Ishikawa (cell line): ENCODE measurements around the gene PUS3.

Experiments
- EP300 ChIP-seq: IDR thresholded peaks from 2 replicates; pipeline ENCODE4 v1.6.1; 2012; ENCODE audit warnings: borderline replicate concordance
- RAD21 ChIP-seq: IDR thresholded peaks from 2 replicates; pipeline ENCODE4 v1.6.1; 2012; ENCODE audit warnings: low read depth
- TAF1 ChIP-seq: IDR thresholded peaks from 2 replicates; pipeline ENCODE4 v1.6.1; 2012; ENCODE audit warnings: low read depth, mild to moderate bottlenecking
- TCF12 ChIP-seq: IDR thresholded peaks from 2 replicates; pipeline ENCODE4 v1.6.1; 2012; ENCODE audit warnings: low read depth
- TF ChIP-seq, protein P1 (sequence below): IDR thresholded peaks from 2 replicates; pipeline ENCODE4 v1.6.1; 2012; ENCODE audit warnings: low read depth, mild to moderate bottlenecking

DNA sequence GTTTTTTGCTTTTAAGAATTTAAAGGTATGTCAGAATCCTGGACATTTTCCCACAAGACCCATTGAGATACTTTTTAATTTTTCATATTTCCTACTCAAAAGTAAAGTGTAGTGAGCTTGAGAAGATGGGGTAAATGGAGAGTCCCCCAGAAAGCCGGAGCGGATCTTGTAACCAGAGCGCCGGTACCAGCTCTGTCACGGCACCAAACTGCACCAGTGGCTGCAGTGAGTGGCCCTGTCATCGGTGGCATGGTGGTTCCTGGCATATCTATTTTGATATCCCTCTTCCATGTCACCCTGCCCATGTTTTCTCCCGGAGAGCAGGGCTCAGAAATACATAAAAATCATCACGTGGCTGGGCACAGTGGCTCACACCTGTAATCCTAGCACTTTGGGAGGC, 20.6 kb upstream of the PUS3 start:
- TF ChIP-seq, protein P1, sequence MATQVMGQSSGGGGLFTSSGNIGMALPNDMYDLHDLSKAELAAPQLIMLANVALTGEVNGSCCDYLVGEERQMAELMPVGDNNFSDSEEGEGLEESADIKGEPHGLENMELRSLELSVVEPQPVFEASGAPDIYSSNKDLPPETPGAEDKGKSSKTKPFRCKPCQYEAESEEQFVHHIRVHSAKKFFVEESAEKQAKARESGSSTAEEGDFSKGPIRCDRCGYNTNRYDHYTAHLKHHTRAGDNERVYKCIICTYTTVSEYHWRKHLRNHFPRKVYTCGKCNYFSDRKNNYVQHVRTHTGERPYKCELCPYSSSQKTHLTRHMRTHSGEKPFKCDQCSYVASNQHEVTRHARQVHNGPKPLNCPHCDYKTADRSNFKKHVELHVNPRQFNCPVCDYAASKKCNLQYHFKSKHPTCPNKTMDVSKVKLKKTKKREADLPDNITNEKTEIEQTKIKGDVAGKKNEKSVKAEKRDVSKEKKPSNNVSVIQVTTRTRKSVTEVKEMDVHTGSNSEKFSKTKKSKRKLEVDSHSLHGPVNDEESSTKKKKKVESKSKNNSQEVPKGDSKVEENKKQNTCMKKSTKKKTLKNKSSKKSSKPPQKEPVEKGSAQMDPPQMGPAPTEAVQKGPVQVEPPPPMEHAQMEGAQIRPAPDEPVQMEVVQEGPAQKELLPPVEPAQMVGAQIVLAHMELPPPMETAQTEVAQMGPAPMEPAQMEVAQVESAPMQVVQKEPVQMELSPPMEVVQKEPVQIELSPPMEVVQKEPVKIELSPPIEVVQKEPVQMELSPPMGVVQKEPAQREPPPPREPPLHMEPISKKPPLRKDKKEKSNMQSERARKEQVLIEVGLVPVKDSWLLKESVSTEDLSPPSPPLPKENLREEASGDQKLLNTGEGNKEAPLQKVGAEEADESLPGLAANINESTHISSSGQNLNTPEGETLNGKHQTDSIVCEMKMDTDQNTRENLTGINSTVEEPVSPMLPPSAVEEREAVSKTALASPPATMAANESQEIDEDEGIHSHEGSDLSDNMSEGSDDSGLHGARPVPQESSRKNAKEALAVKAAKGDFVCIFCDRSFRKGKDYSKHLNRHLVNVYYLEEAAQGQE, result no peak
- TF ChIP-seq EP300, result no peak
- no peak for TF ChIP-seq RAD21
- TF ChIP-seq TCF12, result no peak
- no peak for TF ChIP-seq TAF1
